ENCODE measurements around the gene SRPK2. TPM values are rescaled to one million over a fixed set of nuclear protein-coding genes. Genes with fewer than 3 reads are reported as not detected.

Gene SRPK2
- total and polyA plus RNA-seq, 4 donors = 7.8 to 19.7 (median 16.7) TPM

DNA sequence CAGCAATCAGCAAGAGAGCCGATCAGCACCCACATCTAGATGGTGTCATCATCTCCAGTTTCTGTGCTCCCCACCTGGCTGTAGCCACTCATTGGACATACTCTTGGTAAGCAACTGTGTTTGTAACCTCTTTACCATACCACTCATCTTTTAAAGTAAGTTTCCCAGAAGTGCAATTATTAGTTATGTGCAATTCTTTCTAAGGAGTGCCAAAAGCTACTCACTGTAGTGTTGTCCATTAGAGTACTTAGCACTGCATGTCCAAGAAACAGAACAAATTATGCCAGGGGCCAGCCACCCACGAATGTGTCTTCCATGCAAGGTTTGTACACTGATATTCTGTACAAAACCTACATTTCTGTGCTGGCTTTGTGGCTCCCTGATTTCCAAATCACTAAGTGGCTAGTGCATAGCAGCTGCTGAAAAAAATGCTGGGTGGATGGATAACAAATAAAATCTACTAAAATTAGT lies 131.9 kb downstream of the SRPK2 start (continued):
- no peak for TF ChIP-seq RXRA (IDR thresholded peaks at IDR 0.05)
- TF ChIP-seq HNF4G (IDR thresholded peaks at IDR 0.05) = no peak
- TF ChIP-seq EGR1 (IDR thresholded peaks at IDR 0.05; ENCODE audit: low read depth in 2 of 2) = no peak
- no peak for TF ChIP-seq NR2F2 (IDR thresholded peaks at IDR 0.05)
- TF ChIP-seq, protein P1, sequence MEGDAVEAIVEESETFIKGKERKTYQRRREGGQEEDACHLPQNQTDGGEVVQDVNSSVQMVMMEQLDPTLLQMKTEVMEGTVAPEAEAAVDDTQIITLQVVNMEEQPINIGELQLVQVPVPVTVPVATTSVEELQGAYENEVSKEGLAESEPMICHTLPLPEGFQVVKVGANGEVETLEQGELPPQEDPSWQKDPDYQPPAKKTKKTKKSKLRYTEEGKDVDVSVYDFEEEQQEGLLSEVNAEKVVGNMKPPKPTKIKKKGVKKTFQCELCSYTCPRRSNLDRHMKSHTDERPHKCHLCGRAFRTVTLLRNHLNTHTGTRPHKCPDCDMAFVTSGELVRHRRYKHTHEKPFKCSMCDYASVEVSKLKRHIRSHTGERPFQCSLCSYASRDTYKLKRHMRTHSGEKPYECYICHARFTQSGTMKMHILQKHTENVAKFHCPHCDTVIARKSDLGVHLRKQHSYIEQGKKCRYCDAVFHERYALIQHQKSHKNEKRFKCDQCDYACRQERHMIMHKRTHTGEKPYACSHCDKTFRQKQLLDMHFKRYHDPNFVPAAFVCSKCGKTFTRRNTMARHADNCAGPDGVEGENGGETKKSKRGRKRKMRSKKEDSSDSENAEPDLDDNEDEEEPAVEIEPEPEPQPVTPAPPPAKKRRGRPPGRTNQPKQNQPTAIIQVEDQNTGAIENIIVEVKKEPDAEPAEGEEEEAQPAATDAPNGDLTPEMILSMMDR (IDR thresholded peaks at IDR 0.05; ENCODE audit: low read depth, low read length, missing input control) = no peak
- TF ChIP-seq FOXA2 (IDR thresholded peaks at IDR 0.05) = no peak
- no peak for TF ChIP-seq HNF4A (conservative IDR thresholded peaks at IDR 0.05)
- TF ChIP-seq JUND (IDR thresholded peaks at IDR 0.05) = no peak

DNA sequence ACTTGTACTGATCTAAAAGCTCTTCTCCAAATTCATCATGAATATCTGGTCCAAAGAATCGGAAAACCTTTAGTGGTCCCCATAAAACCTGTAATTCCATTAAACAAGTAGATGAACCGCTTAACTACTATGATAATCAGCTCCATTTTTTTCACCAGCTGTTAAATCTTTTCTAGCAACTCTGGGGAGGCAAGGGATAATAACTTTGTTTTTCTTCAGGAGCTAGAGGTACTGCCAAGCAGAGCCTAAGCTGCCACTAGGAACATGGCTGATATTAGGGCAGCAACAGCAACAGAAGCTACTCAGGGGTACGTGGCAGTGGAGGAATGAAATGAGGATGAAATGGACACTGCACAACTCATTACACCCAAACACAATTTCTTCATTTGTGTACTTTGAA lies 138.0 kb downstream of the SRPK2 start:
- peaks cover 0 to 8% (median 5%) of the 10 kb centered on the region in 4 donors for H3K4me1 ChIP-seq (ENCODE audit: control insufficient read depth in 4 of 4, insufficient read depth in 4 of 4, low read length in 3 of 4)
- WGBS = 97% methylated on average over 3 of the region's 3 CpGs
- no peaks in the 10 kb centered on the region for H3K9me3 ChIP-seq (ENCODE audit: control insufficient read depth in 4 of 4, low read length in 3 of 4)
- no peak overlapping the region for H3K27ac ChIP-seq (ENCODE audit: low read depth in 1 of 2, low read length in 2 of 2)
- no peak overlapping the region for H3K4me3 ChIP-seq (ENCODE audit: low read depth in 1 of 3, low read length in 3 of 3)
- H3K9ac ChIP-seq (ENCODE audit: low read depth in 1 of 2, low read length in 2 of 2) = no peak overlapping the region
- no peak for DNase-seq (ENCODE audit: low spot score)
- TF ChIP-seq, protein P2, sequence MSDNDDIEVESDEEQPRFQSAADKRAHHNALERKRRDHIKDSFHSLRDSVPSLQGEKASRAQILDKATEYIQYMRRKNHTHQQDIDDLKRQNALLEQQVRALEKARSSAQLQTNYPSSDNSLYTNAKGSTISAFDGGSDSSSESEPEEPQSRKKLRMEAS (IDR thresholded peaks at IDR 0.05) = no peak
- no peak for TF ChIP-seq TAF1 (conservative IDR thresholded peaks at IDR 0.05)
- TF ChIP-seq, protein P3, sequence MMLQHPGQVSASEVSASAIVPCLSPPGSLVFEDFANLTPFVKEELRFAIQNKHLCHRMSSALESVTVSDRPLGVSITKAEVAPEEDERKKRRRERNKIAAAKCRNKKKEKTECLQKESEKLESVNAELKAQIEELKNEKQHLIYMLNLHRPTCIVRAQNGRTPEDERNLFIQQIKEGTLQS (IDR thresholded peaks at IDR 0.05) = no peak
- TF ChIP-seq SP1 (IDR thresholded peaks at IDR 0.05) = no peak
- no peak for TF ChIP-seq GABPA (IDR thresholded peaks at IDR 0.05 in 1 of 2, conservative IDR thresholded peaks at IDR 0.05 in 1 of 2)
- TF ChIP-seq, protein P4, sequence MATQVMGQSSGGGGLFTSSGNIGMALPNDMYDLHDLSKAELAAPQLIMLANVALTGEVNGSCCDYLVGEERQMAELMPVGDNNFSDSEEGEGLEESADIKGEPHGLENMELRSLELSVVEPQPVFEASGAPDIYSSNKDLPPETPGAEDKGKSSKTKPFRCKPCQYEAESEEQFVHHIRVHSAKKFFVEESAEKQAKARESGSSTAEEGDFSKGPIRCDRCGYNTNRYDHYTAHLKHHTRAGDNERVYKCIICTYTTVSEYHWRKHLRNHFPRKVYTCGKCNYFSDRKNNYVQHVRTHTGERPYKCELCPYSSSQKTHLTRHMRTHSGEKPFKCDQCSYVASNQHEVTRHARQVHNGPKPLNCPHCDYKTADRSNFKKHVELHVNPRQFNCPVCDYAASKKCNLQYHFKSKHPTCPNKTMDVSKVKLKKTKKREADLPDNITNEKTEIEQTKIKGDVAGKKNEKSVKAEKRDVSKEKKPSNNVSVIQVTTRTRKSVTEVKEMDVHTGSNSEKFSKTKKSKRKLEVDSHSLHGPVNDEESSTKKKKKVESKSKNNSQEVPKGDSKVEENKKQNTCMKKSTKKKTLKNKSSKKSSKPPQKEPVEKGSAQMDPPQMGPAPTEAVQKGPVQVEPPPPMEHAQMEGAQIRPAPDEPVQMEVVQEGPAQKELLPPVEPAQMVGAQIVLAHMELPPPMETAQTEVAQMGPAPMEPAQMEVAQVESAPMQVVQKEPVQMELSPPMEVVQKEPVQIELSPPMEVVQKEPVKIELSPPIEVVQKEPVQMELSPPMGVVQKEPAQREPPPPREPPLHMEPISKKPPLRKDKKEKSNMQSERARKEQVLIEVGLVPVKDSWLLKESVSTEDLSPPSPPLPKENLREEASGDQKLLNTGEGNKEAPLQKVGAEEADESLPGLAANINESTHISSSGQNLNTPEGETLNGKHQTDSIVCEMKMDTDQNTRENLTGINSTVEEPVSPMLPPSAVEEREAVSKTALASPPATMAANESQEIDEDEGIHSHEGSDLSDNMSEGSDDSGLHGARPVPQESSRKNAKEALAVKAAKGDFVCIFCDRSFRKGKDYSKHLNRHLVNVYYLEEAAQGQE (IDR thresholded peaks at IDR 0.05) = no peak
- no peak for TF ChIP-seq JUND (IDR thresholded peaks at IDR 0.05)
- no peaks in the 10 kb centered on the region for H3K27me3 ChIP-seq (ENCODE audit: control insufficient read depth in 4 of 4, insufficient read depth in 4 of 4, low read length in 3 of 4)
- no peaks in the 10 kb centered on the region for H3K36me3 ChIP-seq (ENCODE audit: control insufficient read depth in 4 of 4, insufficient read depth in 3 of 4, low read depth in 1 of 4, low read length in 3 of 4)

DNA sequence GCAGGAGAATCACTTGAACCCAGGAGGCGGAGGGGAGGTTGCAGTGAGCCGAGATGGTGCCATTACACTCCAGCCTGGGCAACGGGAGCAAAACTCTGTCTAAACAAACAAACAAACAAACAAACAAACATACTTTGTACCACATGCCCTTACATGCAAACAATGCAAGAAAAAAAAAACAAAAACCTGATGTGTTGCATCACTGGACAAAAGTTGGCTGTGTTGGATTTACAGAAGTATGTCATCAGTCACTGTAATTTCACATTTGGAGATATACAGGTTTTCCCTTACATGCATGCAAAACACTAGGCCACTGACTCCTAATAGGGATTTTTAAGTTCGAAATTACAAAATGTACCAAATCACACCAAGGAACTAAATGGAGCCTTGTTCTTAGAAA lies 138.5 kb downstream of the SRPK2 start:
- no peak overlapping the region for H3K9ac ChIP-seq (ENCODE audit: low read depth in 1 of 2, low read length in 2 of 2)
- TF ChIP-seq TAF1 (conservative IDR thresholded peaks at IDR 0.05) = no peak
- TF ChIP-seq, protein P5, sequence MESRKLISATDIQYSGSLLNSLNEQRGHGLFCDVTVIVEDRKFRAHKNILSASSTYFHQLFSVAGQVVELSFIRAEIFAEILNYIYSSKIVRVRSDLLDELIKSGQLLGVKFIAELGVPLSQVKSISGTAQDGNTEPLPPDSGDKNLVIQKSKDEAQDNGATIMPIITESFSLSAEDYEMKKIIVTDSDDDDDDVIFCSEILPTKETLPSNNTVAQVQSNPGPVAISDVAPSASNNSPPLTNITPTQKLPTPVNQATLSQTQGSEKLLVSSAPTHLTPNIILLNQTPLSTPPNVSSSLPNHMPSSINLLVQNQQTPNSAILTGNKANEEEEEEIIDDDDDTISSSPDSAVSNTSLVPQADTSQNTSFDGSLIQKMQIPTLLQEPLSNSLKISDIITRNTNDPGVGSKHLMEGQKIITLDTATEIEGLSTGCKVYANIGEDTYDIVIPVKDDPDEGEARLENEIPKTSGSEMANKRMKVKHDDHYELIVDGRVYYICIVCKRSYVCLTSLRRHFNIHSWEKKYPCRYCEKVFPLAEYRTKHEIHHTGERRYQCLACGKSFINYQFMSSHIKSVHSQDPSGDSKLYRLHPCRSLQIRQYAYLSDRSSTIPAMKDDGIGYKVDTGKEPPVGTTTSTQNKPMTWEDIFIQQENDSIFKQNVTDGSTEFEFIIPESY (IDR thresholded peaks at IDR 0.05) = no peak
- H3K27me3 ChIP-seq (ENCODE audit: control insufficient read depth in 4 of 4, insufficient read depth in 4 of 4, low read length in 3 of 4) = no peaks in the 10 kb centered on the region
- no peak for DNase-seq (ENCODE audit: low spot score)
- WGBS = 80% methylated on average over 4 of the region's 4 CpGs
- no peaks in the 10 kb centered on the region for H3K9me3 ChIP-seq (ENCODE audit: control insufficient read depth in 4 of 4, low read length in 3 of 4)
- H3K27ac ChIP-seq (ENCODE audit: low read depth in 1 of 2, low read length in 2 of 2) = no peak overlapping the region
- peaks cover 0 to 8% (median 3%) of the 10 kb centered on the region in 4 donors for H3K4me1 ChIP-seq (ENCODE audit: control insufficient read depth in 4 of 4, insufficient read depth in 4 of 4, low read length in 3 of 4)
- no peak overlapping the region for H3K4me3 ChIP-seq (ENCODE audit: low read depth in 1 of 3, low read length in 3 of 3)
- H3K36me3 ChIP-seq (ENCODE audit: control insufficient read depth in 4 of 4, insufficient read depth in 3 of 4, low read depth in 1 of 4, low read length in 3 of 4) = no peaks in the 10 kb centered on the region
